GM12891 (cell line): ENCODE measurements around the gene RANBP3.
"Not testable (repeated sequence)": the region's sequence is repeated elsewhere in the genome, so short reads cannot be mapped to it uniquely, and the experiment has no call there.

Experiments used
- DNase-seq: peaks from one replicate; pipeline ENCODE4 v3.0.0; 2011; ENCODE audit warnings: low spot score; ENCODE audit not compliant: insufficient read length
- FAIRE-seq: peaks from 2 replicates; lab custom pipeline; 2011; peaks lifted over from hg19 to GRCh38; lab: Jason Lieb, UNC
- PAX5 ChIP-seq: IDR thresholded peaks from 2 replicates; pipeline ENCODE4 v1.6.1; 2011; ENCODE audit warnings: low read length, moderate library complexity, mild to moderate bottlenecking; ENCODE audit not compliant: insufficient read depth, severe bottlenecking
- POLR2A ChIP-seq: IDR thresholded peaks from 2 replicates; pipeline ENCODE4 v1.6.1; 2011; ENCODE audit warnings: low read depth, low read length, control low read depth
- POLR2AphosphoS5 ChIP-seq: IDR thresholded peaks from 2 replicates; pipeline ENCODE4 v1.6.1; 2011; ENCODE audit warnings: low read depth, low read length, control low read depth
- POU2F2 ChIP-seq: IDR thresholded peaks from 2 replicates; pipeline ENCODE4 v1.6.1; 2011; ENCODE audit warnings: low read depth, mild to moderate bottlenecking, control low read depth, low read length, moderate library complexity
- SPI1 ChIP-seq: IDR thresholded peaks from 2 replicates; pipeline ENCODE4 v1.6.1; 2011; ENCODE audit warnings: low read depth, low read length, control low read depth
- TAF1 ChIP-seq: IDR thresholded peaks from 2 replicates; pipeline ENCODE4 v1.6.1; 2011; ENCODE audit warnings: low read depth, low read length, control low read depth

Gene RANBP3

DNA sequence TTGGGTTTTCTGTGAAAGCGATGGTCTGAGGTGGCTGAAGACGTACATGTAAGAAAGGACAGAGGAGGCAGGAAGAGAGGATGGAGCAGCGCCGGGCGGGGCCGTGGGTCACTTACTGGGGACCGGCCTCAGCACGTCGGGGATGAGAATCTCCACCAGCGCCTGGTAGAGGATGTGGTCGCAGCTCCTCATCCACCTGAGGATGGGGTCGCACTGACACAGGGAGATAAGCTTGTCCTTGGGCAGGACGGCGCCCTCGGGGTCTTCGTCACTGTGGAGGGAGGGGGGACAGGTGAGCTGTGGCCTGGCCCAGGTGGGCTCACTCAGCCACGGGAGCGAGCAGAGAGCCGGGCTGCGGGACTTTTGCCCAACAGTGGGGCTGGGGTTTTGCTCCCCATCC is 29.0 kb upstream of the RANBP3 start:
- no peak for FAIRE-seq
- TF ChIP-seq POLR2A (no peak), POU2F2 (no peak), PAX5 (no peak)
- DNase-seq = no peak

DNA sequence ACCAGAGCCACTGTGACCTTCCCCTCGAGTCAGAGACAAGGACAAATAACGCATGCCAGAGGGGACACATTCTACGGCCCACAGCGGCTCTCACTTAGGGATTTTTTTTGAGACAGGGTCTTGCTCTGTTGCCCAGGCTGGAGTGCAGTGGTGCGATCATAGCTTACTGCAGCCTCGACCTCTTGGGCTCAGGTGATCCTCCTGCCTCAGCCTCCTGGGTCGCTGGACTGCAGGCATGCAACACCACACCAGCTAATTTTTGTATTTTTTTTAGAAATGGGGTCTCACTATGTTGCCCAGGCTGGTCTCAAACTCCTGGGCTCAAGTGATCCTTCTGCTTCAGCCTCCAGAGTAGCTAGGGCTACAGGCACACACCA is 28.1 kb upstream of the RANBP3 start:
- not testable (repeated sequence) for FAIRE-seq, DNase-seq

DNA sequence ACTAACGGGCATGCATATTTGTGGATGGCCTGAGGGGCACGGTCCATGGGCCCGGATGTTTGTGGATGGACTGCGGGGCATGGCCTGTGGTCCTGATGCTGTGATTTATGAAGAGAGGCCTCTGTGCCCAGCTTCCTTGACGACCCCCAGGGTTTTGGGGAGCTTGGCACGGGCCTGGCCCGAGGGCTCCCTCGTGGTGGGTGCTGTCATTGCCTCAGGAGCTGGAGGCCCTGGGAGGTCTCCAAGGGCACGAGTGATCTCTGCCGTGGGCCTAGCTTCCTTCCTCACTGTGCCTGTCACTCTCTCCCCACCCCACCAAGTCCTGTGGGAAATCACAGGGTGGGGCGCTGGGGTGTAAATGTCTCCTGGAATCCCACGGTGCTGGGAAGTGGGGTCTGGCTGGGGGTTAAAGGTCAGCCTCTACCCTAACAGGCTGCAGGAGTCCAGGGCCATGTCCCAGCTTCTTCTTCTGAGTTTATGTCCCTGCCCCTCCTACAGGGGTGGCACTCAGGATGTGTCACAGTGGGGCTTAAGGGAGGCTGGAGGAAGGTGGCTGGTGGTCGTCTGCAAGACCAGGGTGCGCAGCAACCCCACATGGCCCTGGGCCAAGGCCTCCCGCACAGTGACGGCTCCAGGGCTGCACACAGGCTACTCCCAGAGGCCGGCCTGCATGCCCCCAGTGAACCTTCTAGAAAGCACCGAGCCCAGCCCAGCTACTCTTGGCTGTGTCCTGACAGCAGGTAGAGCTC is 27.6 kb upstream of the RANBP3 start:
- TF ChIP-seq POLR2A = no peak
- DNase-seq = no peak
- no peak for FAIRE-seq

- TF ChIP-seq POU2F2 (no peak), PAX5 (no peak), POLR2A (no peak), POLR2AphosphoS5 (no peak), SPI1 (no peak)
- FAIRE-seq (no peak), DNase-seq (no peak)
These were observed 26.0 kb upstream of the RANBP3 start for GRCh38 chr19:6003976-6004375.

GRCh38 chr19:6002591-6002990 is 24.7 kb upstream of the RANBP3 start:
- TF ChIP-seq TAF1 (no peak), PAX5 (no peak), POLR2AphosphoS5 (no peak), SPI1 (no peak), POLR2A (no peak), POU2F2 (no peak)
- no peak for DNase-seq
- FAIRE-seq = no peak

DNA sequence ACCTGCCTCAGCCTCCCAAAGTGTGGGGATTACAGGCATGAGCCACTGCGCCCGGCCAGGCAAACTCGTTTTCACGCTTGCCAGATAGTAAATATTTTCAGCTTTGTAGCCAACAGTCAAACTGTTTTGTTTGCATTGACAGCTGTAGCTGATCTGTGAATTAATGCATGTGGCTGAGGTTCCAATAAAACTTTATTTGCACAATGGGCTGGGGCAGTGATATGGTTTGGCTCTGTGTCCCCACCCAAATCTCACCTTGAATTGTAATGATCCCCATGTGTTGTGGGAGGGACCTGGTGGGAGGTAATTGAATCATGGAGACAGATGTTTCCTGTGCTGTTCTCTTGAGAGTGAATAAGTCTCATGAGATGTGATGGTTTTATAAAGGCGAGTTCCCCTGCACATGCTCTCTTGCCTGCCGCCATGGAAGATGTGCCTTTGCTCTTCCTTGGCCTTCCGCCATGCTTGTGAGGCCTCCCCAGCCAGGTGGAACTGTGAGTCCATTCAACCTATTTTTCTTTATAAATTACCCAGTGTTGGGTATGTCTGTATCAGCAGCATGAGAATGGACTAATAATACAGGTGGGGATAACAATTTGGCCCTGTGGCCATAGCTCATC is 22.4 kb upstream of the RANBP3 start:
- FAIRE-seq (no peak), DNase-seq (no peak)
- TF ChIP-seq POU2F2 (no peak), POLR2A (no peak), POLR2AphosphoS5 (no peak)

- DNase-seq (no peak), FAIRE-seq (no peak)
- no peak for TF ChIP-seq POU2F2
- TF ChIP-seq POLR2AphosphoS5 = no peak
- no peak for TF ChIP-seq TAF1
- no peak for TF ChIP-seq PAX5
- no peak for TF ChIP-seq SPI1
- no peak for TF ChIP-seq POLR2A
These were observed 21.8 kb upstream of the RANBP3 start for GRCh38 chr19:5999693-6000092.

GRCh38 chr19:5997371-5997770 is 19.4 kb upstream of the RANBP3 start:
- FAIRE-seq (no peak), DNase-seq (no peak)
- TF ChIP-seq POU2F2 = no peak
- TF ChIP-seq SPI1 = no peak
- TF ChIP-seq TAF1 = no peak
- TF ChIP-seq POLR2A = no peak
- no peak for TF ChIP-seq POLR2AphosphoS5
- TF ChIP-seq PAX5 = no peak

DNA sequence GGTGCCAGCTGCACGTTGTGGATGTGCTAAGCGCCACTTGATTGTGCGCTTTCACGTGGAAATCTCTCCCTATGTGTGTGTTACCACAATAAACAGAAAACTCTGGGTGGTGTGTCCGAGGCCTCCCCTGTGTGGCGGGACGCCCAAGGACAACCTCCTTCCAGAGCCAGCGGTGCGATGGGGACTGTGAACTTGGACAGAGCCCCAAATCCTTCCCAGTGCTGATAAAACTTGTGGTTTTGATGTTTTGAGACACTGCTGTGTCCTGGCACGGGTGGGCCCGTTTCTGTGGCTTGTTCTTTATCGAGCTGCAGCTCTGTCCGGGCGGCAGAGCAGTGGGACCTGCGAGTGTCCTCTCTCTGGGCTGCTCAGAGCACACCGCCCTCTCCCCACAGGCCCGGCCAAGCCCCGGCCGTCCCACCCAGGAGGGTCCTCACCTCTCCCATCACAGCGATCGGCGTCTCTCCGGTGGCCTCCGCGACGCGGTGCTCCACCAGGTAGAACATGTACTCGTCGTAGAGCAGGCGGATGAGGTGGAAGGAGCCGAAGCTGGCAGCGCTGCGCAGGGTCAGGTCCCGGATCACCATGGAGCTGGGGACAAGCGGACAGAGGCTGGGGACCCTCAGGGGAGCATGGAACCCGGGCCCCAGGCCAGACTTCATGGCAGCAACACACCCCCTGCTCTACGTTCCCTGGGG is 18.8 kb upstream of the RANBP3 start:
- DNase-seq = no peak
- no peak for TF ChIP-seq TAF1
- no peak for FAIRE-seq

DNA sequence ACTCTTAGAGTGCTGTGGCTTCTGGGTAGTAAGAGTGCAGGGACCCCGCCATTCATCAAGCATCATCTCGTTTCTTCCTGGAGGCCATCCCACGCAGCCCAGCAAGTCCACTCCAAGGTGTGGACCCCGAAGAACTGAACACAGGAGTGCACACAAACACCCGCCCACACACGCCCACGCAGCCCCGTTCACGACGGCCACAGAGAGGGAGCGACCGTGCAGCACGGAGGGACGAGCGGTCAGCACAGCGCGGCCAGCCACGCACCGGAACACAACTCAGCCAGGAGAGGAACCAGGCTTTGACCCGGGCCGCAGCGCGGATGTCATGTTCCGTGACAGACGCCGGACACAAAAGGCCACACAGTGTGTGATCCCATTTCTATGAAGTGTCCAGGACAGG is 18.2 kb upstream of the RANBP3 start:
- no peak for TF ChIP-seq PAX5
- TF ChIP-seq POLR2AphosphoS5 = no peak
- no peak for TF ChIP-seq SPI1
- no peak for TF ChIP-seq POLR2A
- no peak for TF ChIP-seq TAF1
- TF ChIP-seq POU2F2 = no peak
- no peak for FAIRE-seq
- no peak for DNase-seq
